Activated T-cell treated with anti-CD3 and anti-CD28 coated beads, Interleukin-2, amount 50 U/mL, for 24 hours (primary cell): ENCODE measurements around the gene GOLIM4.
"Not testable (repeated sequence)": the region's sequence is repeated elsewhere in the genome, so short reads cannot be mapped to it uniquely, and the experiment has no call there.

Source experiments
- DNase-seq: peaks from one replicate; pipeline ENCODE4 v3.0.0-alpha.2; 2020
- H3K27ac Mint-ChIP-seq: 2 replicates; pipeline ENCODE4 v1.8.0; 2020; ENCODE audit warnings: mild to moderate bottlenecking, mixed read lengths
- H3K27me3 Mint-ChIP-seq: 2 replicates; pipeline ENCODE4 v1.8.0; 2020; ENCODE audit warnings: mixed read lengths
- H3K36me3 Mint-ChIP-seq: 2 replicates; pipeline ENCODE4 v1.8.0; 2020; ENCODE audit warnings: low read depth, mixed read lengths
- H3K4me1 Mint-ChIP-seq: 2 replicates; pipeline ENCODE4 v1.8.0; 2020; ENCODE audit warnings: low read depth, mixed read lengths
- H3K4me3 Mint-ChIP-seq: 2 replicates; pipeline ENCODE4 v1.8.0; 2020; ENCODE audit warnings: mild to moderate bottlenecking, moderate library complexity, mixed read lengths
- H3K9me3 Mint-ChIP-seq: 2 replicates; pipeline ENCODE4 v1.8.0; 2020; ENCODE audit warnings: mixed read lengths

Gene GOLIM4

DNA sequence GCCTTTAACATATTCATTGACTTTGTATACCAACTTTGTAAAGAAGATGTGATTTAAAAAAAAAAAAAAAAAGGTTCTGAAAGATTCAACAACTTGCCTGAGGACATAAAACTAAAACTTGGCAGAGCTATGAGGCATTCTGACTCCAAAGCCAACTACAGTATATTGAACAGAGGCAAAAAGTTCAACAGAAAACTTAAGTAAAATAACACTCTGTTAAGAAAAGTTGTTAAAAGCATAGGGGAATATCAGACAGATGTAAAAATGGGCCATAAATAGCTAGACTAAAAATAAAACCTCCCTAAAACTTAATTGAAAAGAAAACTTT lies 23.4 kb downstream of the GOLIM4 start:
- Mint-ChIP-seq H3K4me1 (peaks cover 11% of the 10 kb centered on the region), H3K9me3 (no peaks in the 10 kb centered on the region), H3K36me3 (no peaks in the 10 kb centered on the region), H3K4me3 (no peak overlapping the region), H3K27ac (no peak overlapping the region), H3K27me3 (no peaks in the 10 kb centered on the region)
- DNase-seq, result no peak

- Mint-ChIP-seq H3K4me1 (peaks cover 11% of the 10 kb centered on the region), H3K9me3 (no peaks in the 10 kb centered on the region), H3K27ac (no peak overlapping the region), H3K27me3 (no peaks in the 10 kb centered on the region), H3K36me3 (no peaks in the 10 kb centered on the region), H3K4me3 (no peak overlapping the region)
- no peak for DNase-seq
Observed at GRCh38 chr3:168071591-168072322, 24.0 kb downstream of the GOLIM4 start.

DNA sequence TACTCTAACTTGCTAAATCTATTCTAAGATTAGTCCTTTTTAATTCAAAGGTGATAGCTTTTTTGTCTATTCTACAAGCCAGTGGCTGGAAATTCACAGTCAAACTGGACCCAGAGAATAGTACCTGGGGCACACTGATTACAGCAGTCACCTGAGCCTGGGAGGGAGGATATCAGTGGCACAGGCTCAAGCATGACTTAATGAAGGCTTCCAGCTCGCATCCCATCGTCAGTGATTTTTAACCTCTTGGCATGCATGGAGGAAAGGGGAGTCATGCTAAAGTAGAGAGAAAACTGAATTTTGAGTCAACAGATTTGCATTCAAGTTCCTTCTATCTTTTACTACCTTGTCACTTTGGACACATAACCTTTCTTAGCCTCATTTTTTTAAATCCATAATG lies 24.8 kb downstream of the GOLIM4 start:
- Mint-ChIP-seq H3K27ac (no peak overlapping the region), H3K4me3 (no peak overlapping the region), H3K27me3 (no peaks in the 10 kb centered on the region), H3K9me3 (no peaks in the 10 kb centered on the region), H3K4me1 (peaks cover 11% of the 10 kb centered on the region), H3K36me3 (no peaks in the 10 kb centered on the region)
- no peak for DNase-seq

DNA sequence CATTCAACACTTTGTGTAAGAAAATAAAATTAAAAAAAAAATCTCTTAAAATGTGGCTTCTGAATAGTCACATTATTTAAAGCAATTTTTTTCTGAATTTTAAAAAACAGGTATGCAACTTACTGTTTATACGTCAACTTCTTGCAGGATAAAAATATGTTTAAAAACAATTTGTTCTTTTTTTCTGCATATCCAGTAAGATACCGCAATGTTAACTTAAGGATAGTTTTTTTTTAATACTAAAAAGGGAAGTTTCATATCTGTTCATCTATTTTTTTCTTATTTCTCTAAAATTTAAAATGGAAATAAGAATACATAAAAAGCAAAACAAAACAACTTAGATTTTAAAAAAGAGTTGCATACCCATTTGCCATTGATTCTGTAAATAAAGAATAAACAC lies 27.4 kb downstream of the GOLIM4 start:
- Mint-ChIP-seq H3K9me3 (no peaks in the 10 kb centered on the region), H3K27ac (no peak overlapping the region), H3K4me3 (no peak overlapping the region), H3K36me3 (no peaks in the 10 kb centered on the region), H3K4me1 (peaks cover 11% of the 10 kb centered on the region), H3K27me3 (no peaks in the 10 kb centered on the region)
- DNase-seq, result no peak

DNA sequence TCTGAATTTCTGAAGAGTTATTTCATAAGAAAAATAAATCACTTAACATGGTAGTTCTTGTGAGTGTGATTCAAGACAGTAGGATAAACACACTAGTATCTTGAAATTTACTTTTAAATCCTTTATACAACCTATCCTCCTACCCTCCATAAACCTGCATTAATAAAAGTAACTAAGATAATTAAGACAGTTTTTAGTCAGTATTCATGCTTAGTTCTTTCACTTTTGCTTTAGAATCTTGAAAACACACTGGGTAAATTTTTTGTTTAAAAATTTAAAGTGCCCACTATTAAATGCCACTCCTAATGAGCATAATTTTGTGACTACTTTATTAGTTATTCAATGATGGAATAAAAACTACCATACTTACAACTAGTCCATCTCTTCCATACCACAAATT lies 28.8 kb downstream of the GOLIM4 start:
- Mint-ChIP-seq H3K36me3 (no peaks in the 10 kb centered on the region), H3K27me3 (no peaks in the 10 kb centered on the region), H3K4me1 (peaks cover 14% of the 10 kb centered on the region), H3K27ac (no peak overlapping the region), H3K9me3 (no peaks in the 10 kb centered on the region), H3K4me3 (no peak overlapping the region)
- DNase-seq, result no peak

DNA sequence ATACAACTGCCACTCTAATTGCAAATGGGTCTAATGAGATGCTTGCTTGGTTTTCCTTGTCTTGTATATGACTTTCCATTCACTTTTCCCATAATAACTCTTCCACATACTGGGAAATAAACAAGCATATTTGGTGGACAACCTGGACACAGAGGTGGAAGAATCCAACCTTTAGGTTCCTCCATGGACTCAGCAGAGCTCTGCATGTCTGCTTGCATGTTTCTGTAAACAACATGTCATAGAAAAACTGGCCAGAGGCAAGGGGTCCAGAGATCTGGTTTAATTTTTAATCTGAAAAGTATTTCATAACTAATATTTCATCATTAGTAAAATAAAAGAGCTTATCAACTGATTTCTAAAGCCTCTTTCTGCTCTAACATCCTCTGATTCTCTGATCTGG lies 30.2 kb downstream of the GOLIM4 start:
- Mint-ChIP-seq H3K4me3 (no peak overlapping the region), H3K9me3 (no peaks in the 10 kb centered on the region), H3K4me1 (peaks cover 15% of the 10 kb centered on the region), H3K27me3 (no peaks in the 10 kb centered on the region), H3K27ac (no peak overlapping the region), H3K36me3 (no peaks in the 10 kb centered on the region)
- DNase-seq, result no peak

GRCh38 chr3:168063122-168063521 lies 32.6 kb downstream of the GOLIM4 start:
- DNase-seq, result no peak
- H3K36me3 Mint-ChIP-seq, result no peaks in the 10 kb centered on the region
- H3K27ac Mint-ChIP-seq, result no peak overlapping the region
- peaks cover 15% of the 10 kb centered on the region for H3K4me1 Mint-ChIP-seq
- H3K4me3 Mint-ChIP-seq, result no peak overlapping the region
- H3K9me3 Mint-ChIP-seq, result no peaks in the 10 kb centered on the region
- H3K27me3 Mint-ChIP-seq, result no peaks in the 10 kb centered on the region

GRCh38 chr3:168062679-168063078 lies 33.0 kb downstream of the GOLIM4 start:
- H3K9me3 Mint-ChIP-seq, result no peaks in the 10 kb centered on the region
- no peaks in the 10 kb centered on the region for H3K27me3 Mint-ChIP-seq
- DNase-seq, result no peak
- H3K4me3 Mint-ChIP-seq, result no peak overlapping the region
- H3K36me3 Mint-ChIP-seq, result no peaks in the 10 kb centered on the region
- H3K27ac Mint-ChIP-seq, result no peak overlapping the region
- peaks cover 15% of the 10 kb centered on the region for H3K4me1 Mint-ChIP-seq

- H3K27me3 Mint-ChIP-seq, result no peaks in the 10 kb centered on the region
- H3K4me1 Mint-ChIP-seq, result peaks cover 15% of the 10 kb centered on the region
- no peaks in the 10 kb centered on the region for H3K36me3 Mint-ChIP-seq
- H3K4me3 Mint-ChIP-seq, result no peak overlapping the region
- no peak overlapping the region for H3K27ac Mint-ChIP-seq
- DNase-seq, result no peak
- no peaks in the 10 kb centered on the region for H3K9me3 Mint-ChIP-seq
Observed at GRCh38 chr3:168061332-168061996, 34.3 kb downstream of the GOLIM4 start.

GRCh38 chr3:168060317-168060716 lies 35.4 kb downstream of the GOLIM4 start:
- Mint-ChIP-seq H3K9me3 (no peaks in the 10 kb centered on the region), H3K4me3 (no peak overlapping the region), H3K36me3 (no peaks in the 10 kb centered on the region), H3K27me3 (no peaks in the 10 kb centered on the region), H3K4me1 (peaks cover 15% of the 10 kb centered on the region), H3K27ac (no peak overlapping the region)
- DNase-seq, result no peak

DNA sequence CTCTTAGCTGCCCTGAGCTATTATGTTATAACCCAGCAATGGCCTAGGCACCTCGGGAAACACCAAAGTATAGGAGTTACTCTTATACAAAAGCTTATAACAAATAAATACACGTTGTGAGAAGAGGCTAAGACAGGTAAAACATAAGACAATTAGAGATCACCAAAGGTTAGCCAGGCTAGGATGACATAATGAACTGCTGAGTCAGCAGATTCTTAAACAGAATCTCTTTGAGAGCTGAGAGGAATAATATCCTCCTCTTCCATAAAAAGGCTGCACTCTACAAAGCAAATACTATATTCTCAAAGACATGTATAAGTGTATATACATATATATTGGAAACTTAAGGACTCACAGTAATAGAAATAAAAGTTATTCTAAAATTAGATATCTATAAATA lies 37.2 kb downstream of the GOLIM4 start:
- no peaks in the 10 kb centered on the region for H3K27me3 Mint-ChIP-seq
- no peaks in the 10 kb centered on the region for H3K36me3 Mint-ChIP-seq
- H3K27ac Mint-ChIP-seq, result no peak overlapping the region
- no peaks in the 10 kb centered on the region for H3K9me3 Mint-ChIP-seq
- no peak for DNase-seq
- H3K4me1 Mint-ChIP-seq, result peaks cover 15% of the 10 kb centered on the region
- H3K4me3 Mint-ChIP-seq, result no peak overlapping the region

GRCh38 chr3:168056398-168057230 lies 39.1 kb downstream of the GOLIM4 start:
- not testable (repeated sequence) for H3K27me3 Mint-ChIP-seq, H3K9me3 Mint-ChIP-seq, H3K27ac Mint-ChIP-seq, H3K4me3 Mint-ChIP-seq, H3K36me3 Mint-ChIP-seq, DNase-seq
- peaks cover 10% of the 10 kb centered on the region for H3K4me1 Mint-ChIP-seq

- Mint-ChIP-seq H3K4me3 (no peak overlapping the region), H3K27ac (no peak overlapping the region), H3K9me3 (no peaks in the 10 kb centered on the region), H3K4me1 (no peaks in the 10 kb centered on the region), H3K36me3 (no peaks in the 10 kb centered on the region), H3K27me3 (no peaks in the 10 kb centered on the region)
- DNase-seq, result no peak
Observed at GRCh38 chr3:168054447-168054846, 41.3 kb downstream of the GOLIM4 start.

DNA sequence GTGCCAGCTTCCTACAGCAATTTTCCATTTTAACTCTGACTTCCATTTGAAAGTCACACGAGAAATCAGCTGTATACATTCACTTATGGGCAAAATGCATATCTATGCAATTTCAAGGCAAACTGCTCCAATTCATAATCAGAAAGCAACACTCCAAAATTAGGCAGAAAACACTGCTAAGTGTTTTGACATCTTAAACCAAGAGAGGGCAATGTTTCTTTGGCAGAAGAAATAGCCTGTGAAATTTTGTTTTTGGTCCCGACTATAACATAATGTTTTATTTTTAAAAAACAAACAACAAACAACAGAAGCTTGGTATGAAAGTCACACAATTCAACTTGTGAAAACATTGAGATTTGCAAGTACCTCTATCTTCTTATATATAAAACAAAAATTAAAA lies 42.6 kb downstream of the GOLIM4 start:
- Mint-ChIP-seq H3K27ac (no peak overlapping the region), H3K27me3 (no peaks in the 10 kb centered on the region), H3K4me1 (no peaks in the 10 kb centered on the region), H3K9me3 (no peaks in the 10 kb centered on the region), H3K36me3 (no peaks in the 10 kb centered on the region), H3K4me3 (no peak overlapping the region)
- DNase-seq, result no peak

GRCh38 chr3:168052515-168052914 lies 43.2 kb downstream of the GOLIM4 start:
- no peak overlapping the region for H3K27ac Mint-ChIP-seq
- no peaks in the 10 kb centered on the region for H3K4me1 Mint-ChIP-seq

More at GRCh38 chr3:168052515-168052914, 43.2 kb downstream of the GOLIM4 start:
- no peak for DNase-seq
- Mint-ChIP-seq H3K9me3 (no peaks in the 10 kb centered on the region), H3K4me3 (no peak overlapping the region), H3K27me3 (no peaks in the 10 kb centered on the region), H3K36me3 (no peaks in the 10 kb centered on the region)
